ENCODE data around the gene SCFD2.

SCFD2 gene

DNA sequence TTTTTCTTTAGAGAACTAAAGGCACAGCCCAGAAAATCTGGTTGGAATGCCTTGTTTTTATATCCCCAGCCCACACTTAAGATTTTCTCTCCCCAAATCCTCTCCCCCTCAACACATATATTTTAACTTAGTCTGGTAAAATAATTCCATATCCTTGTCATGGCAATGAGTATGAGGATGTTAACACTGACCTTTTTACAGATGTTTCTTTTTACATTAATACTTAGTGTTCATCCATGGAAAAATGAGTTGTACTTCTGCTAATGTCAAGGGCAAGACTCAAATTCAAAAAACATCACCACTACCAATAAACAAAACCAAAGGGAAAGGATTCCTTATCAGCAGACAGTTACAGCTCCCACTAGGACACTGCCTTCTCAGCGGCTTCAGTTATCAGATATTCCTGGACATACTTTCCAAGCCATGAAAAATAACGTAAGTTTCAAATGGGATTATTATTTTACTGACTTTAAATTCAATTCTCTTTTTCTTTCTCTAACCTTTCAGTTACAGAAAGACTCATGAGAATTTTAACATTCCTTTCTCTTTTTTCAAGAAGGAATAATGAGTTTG lies 420.4 kb downstream of the SCFD2 start:
- DNase-seq (ENCODE audit: insufficient read length, low spot score) (no peak), FAIRE-seq (no peak)

DNA sequence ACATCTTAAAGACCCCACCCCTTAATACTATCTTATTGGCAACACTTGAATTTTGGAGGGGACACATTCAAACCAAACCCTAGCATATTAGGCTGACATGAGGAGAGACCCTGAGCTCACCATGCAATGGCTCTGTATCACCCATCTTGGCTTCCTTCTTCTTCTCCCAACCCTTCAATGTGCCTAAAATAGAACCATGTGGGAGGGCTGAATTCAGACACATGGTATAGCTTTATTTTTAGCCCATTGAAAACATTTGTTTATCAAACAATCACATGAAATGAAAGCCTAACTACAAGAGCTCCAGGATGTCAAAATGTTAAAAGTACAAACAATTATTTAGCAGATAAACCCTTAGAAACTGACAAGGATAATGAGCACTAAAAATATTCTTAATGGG lies 422.2 kb downstream of the SCFD2 start:
- FAIRE-seq (peak; percentile 11), DNase-seq (ENCODE audit: insufficient read length, low spot score) (no peak)

DNA sequence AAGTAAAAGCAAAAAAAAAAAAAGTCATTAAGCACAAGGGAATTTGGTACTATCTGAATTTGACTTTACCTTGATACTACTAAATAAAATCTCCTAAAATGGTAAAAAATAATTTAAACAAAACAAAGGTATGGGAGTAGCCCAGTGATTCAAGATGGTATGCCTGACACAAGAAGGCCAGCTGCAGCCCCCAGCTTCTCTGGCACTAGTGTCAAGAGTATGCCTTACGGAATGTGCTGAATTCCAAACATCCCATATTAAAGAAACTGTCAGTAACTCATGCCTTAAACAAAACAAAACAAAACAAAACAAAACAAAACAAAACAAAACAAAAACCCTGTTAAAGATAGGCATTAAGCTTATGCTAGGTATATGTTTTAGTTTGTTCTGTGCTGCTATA lies 422.9 kb downstream of the SCFD2 start:
- no peak for DNase-seq (ENCODE audit: insufficient read length, low spot score)
- FAIRE-seq: no peak

DNA sequence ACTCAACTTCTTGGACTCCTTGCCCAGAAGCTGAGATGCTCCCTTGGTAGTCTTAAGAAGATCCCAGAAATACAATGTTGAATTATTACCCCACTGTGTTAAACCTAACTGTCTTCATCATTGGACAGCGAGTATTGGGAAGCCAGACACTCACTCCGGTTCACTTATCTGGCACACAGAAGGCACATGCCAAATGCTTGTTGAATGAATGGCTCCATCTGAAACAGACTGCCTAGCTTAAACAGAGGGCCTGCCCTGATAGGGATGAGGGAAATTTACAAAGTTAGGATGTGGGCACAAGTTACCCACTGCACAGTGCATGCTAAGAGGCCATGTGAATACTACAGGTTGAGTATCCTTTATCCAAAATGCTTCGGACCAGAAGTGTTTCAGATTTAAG lies 424.4 kb downstream of the SCFD2 start:
- FAIRE-seq: no peak
- no peak for DNase-seq (ENCODE audit: insufficient read length, low spot score)

DNA sequence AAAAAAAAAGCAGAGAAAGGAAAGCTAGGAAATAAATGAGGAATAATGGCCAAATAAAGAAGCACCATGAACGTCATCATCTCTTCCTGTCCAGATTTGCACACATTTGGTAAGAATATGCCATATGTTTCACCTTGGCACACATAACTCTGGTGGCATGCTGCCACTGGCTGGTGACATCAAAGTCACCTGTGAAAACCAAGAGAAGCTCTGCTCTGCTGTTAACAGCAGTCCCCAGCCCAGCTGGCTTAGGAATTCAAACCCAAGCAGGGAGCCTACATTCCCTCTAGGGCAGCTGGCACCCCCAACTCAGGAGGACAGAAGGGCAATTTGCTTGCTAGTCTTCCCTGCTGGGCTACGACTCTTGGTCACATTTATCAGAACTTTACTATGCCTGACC lies 426.1 kb downstream of the SCFD2 start:
- DNase-seq (ENCODE audit: insufficient read length, low spot score) (no peak), FAIRE-seq (no peak)

DNA sequence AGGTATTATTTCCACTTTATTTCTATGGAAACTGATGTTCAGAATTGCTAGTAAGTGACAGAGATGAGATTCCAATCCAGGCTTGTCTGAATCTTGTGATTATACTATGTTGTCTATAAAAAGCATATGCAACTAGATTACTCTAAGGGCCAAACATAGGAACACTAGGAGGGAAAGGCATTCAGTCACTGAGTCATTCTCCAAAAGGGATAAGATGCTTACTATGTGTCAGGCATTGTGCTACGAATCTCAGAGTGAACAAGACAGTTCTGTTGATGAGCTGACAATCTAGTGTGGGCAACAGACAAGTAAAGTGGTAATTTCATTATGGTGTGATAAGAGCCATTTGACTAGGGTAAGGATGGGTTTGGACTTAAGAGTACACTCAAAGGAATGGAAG lies 426.5 kb downstream of the SCFD2 start:
- FAIRE-seq (no peak), DNase-seq (ENCODE audit: insufficient read length, low spot score) (no peak)

DNA sequence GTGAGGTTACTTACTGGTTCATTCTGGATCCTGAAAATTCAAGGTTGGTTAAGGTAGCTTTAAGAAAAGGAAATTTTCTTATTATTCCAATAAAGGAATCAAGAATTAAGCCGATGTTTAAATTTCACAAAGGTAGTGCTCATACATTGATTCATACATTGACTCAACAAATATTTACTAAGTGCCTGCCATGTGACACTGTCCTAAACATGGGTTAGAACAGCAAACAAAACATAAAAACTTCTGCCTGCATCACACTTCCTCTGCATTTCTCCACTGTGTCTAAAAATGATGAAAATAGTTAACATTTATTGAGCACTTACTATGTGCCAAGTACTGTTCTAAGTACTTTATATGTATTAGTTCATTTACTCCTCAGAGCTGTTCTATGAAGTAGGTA lies 428.0 kb downstream of the SCFD2 start:
- DNase-seq (ENCODE audit: insufficient read length, low spot score): no peak
- no peak for FAIRE-seq

DNA sequence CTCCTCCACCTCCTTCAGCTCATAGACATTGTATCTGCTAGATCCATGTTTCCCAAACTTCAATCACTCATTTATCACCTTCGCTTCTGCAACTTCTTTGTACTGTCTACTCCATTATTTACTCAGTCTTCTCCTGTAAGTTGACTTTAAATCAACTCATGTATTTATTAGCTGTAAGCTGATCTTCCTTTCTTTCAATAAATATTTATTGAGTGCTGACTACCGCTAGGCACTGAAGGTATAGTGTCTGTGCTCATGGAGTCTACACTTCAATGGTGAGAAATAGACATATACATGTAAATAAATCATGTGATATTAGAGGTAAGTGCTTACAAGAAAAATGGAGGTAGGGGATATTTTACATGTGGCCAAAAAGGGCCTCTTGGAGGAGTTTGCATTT lies 429.1 kb downstream of the SCFD2 start:
- DNase-seq (ENCODE audit: insufficient read length, low spot score) (no peak), FAIRE-seq (no peak)

DNA sequence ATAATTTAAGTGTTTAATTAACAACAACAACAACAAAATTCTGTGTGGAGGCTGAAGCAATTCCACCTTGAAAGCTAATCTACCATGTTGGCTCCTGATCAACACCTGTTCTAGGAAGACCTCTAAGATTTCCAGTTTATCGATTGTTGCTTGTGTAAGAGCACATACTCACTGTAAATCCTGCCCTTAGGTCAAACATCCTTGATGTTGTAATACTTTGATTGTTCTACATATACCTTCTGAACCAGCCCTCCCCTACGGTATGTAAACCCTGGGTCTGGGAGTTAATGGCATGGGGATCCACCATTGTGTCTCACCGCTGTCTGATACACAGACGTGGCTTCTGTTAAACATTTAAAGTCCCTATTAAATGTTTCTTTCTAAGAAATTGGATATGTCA lies 430.5 kb downstream of the SCFD2 start:
- FAIRE-seq: no peak
- no peak for DNase-seq (ENCODE audit: insufficient read length, low spot score)

DNA sequence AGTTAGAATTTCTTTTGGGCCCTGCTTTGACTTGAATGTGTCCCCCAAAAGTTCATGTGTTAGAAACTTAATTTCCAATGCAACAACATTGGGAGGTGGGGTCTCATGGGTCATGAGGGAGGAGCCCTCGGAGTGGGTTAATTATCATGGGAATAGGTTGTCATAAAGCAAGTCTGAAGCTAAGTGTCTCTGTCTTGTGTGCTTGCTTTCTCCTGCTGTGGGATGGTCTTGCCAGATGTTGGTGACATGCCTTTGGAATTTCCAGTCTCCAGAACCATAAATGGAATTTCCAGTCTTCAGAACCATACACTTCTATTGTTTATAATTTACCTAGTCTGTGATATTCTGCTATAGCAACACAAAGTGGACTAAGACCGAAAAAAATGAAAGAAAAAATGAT lies 432.1 kb downstream of the SCFD2 start:
- FAIRE-seq (no peak), DNase-seq (ENCODE audit: insufficient read length, low spot score) (no peak)

DNA sequence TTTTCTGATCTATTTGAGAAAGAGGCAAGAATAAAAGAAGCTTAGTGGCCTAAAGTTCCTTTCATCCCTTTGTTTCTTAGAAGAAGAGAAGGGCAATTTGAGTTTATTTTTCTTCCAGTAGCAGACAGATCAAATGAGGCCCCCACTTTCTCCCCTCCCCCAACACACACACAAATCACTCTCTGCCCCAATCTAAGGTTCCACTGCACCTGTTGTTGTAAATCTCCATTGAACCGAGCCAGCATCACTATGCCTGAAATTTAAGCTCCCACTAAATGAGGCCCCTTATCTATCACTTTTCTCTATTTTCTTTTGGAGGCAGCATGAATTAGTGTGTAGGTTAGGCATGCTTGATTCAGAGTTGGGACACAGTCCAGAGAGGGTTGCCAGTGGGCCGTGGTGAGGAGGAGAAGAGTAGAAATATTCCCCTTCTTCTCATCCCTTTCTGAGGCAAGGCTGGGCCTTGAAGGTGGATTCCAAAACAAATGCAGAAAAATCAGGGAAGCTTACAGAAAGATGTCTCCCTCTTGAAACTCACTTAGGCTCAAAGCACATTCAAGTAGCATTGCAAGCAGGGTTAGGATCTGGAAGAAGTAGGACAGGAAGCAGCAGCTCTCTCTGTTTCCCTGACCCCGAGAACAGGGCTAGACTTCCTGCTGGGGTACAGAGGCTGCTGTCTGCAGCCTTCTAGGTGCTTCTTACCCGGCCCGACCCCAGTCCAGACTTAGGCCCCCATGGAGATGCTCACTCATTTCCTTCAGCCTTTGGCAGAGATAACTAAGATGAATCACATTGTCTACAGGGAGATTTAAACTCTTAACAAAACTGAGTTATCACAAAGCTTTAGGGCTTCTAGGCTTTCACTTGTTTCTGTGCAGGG lies 433.0 kb downstream of the SCFD2 start:
- FAIRE-seq: no peak
- no peak for DNase-seq (ENCODE audit: insufficient read length, low spot score)

DNA sequence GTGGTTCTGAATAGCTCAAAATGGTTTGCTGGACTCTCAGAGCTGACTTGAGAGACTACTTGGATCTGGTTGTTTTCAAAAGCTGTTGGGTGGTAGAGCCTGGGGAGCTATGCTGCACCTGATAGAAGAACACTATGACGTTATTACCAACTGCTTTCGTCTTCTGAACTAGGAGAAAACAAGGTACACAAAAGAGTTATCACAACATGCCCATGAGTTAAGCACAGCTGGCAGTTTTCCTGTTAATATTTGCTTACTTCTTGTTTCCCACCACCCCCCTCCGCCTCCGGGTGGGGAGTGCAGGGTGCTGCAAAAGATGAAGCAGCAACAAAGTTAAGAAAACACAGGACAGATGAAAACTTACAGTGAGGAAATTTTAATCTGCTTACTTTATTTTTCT lies 434.6 kb downstream of the SCFD2 start:
- DNase-seq (ENCODE audit: insufficient read length, low spot score): no peak

DNA sequence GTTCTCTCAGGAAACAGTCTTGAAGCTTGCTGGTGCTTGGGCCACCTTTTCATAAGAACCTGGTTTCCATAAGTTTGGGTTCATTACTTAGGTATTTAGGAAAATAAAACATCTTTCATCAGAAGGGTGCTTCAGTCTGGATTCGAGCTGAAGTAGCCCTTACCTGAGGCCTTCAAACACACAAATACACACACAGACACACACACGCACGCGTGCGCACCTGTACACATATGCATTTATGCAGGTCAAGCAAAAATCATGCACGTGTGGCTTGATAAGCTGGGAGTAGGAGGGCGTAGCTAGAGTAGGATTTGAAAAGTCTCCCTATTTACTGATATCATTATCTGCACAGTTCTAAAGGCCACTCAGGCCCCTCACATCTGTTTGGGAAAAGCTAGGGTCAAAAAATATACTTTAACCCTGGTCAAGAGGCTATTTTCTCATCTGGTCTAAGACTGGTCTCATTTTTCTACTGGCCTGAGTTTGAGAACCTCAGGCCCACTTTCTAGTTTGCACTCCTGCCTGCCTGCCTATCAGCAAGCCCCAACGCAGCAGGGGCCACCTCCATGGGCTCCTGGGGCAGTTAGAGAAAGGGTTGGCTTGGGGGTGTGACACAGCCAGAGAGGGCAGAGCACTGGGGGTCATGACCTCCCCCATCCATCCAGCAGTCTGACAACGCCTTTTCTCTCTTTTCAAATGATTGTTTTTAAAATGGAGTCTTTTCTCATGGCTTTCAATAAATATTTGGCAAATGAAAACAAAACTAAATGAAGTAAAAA lies 439.5 kb downstream of the SCFD2 start:
- DNase-seq (ENCODE audit: insufficient read length, low spot score): no peak
- no peak for FAIRE-seq

More for the DNA sequence above, 434.6 kb downstream of the SCFD2 start:
- no peak for FAIRE-seq

DNA sequence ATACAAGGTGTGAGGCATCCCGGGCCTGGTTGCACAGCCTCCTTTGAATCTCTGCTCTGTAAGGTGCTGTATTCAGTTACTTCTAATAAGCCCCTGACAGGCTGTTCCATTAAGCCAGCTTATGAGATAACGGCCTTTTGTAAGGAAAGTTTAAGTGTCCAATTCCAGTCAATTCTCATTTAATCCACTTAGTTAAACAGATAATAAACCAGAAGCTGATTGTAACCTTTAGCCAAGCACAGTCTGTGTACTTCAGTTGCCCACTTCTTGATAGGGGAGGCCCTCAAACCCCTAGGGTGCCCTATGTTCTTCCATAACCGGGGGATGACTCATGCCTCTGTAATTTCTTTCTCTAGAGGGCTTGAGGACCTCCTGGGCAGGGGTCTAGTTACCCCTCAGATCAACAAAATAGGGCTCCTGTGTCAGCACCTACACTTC lies 440.3 kb downstream of the SCFD2 start:
- FAIRE-seq: no peak

DNA sequence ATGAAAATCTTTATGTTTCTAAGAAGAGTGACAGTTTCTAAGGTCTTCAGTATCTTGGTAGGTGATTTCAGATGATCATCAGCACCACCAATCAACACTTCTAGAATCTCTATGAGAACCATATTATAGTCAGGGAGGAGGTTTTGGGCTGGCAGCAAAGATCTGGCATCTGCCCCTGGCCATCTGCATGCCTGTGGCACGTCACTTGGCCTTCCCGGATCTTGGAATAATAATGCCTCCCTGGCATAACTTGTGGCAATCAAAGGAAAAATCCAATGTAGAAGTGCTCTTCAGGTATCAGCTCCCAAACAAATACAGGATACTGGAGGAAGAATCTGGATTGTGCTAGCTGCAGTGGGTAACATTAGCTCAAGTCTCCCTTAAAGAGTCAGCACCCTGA lies 446.4 kb downstream of the SCFD2 start:
- DNase-seq (ENCODE audit: insufficient read length, low spot score): no peak
- FAIRE-seq: no peak

More for the DNA sequence above, 440.3 kb downstream of the SCFD2 start:
- DNase-seq (ENCODE audit: insufficient read length, low spot score): no peak

DNA sequence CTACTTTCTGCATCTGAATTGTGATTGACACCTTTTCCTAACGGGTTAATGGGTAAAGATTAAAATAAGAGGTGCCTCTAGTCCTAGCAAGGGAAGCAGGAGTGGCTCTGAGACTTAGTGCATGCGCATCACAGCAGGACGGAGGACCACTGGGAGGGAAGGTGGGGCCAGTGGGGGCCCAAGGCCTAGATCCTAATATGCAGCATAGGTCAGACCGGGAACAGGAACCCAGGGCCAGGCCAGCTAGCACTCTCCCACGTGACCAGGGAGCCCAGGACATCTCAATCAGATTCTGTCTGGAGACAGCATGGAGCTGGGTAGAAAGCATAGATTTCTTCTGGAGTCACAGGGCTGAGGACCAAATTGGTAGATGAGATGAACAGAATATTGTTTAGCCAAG lies 448.0 kb downstream of the SCFD2 start:
- FAIRE-seq (no peak), DNase-seq (ENCODE audit: insufficient read length, low spot score) (no peak)

DNA sequence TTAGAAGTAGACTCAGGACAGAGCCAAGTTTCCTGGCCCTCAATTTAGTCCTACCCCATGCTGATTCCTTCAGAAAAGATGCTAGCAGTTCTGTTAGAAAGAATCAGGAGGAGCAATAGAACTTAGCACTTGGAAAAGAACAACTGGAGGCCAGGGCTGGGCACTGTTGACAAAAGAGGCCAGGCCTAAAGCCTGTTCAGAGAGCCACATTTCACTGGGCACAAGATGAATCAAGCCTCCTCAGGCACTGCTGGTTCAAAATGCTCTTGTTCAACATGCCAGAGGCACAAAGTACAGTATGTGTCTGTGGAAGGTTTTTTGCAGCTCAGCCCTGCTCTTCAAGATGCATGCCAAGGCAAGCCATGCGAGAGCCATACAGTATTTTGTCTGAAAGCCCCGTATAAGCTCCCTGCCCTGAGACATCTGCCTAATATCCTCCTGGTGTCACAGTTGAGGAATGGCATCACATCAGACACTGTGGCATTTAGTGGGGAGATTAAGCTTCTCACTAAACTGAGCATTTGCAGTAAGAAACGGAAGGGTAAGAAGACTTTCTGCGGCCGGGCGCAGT lies 450.0 kb downstream of the SCFD2 start:
- no peak for DNase-seq (ENCODE audit: insufficient read length, low spot score)
- FAIRE-seq: no peak

DNA sequence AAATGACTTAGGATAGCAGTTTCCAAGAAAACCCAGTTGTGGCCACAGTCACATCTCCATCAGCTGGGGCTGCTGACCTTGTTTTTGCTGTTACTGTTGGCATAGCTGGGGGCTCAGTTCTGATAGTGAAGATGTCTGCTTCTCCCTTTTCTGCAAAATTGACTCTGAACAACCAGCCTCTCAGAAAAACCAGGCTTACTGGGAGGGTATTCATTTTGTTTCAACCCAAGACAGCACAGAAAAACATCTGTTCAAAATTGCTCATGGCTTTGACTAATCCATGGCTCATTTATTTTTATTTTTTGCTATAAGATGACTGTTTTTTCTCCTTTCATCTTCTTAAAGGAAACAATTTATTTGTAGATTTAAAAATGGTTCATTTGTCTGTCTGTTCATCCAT lies 450.7 kb downstream of the SCFD2 start:
- FAIRE-seq (no peak), DNase-seq (ENCODE audit: insufficient read length, low spot score) (no peak)

DNA sequence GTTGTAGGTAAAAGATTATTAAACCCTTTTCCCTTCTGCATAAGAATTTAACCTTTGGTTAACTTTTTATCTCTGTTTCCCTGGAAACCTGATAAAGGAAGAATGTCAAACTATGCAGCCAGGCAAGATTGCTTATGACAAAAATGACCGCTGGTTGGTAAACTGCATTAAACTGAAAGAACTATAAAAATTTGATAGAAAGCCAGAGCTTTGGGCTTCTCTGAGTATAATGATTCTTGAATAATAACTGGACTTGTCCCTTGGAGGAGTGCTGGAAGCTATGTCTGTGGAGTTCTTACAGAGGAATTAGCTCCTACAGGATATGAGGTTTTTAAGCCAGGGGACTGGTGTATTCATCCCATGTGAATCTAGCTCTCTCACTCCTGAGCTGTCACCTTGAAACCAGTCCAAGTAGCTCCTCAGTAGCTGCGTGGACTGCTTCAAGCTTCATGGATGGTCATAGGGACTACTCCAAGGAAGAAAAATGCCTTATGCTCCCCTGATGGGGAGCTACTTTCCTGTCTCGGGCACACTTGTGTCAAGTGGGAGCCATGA lies 451.7 kb downstream of the SCFD2 start:
- FAIRE-seq: no peak
- no peak for DNase-seq (ENCODE audit: insufficient read length, low spot score)

DNA sequence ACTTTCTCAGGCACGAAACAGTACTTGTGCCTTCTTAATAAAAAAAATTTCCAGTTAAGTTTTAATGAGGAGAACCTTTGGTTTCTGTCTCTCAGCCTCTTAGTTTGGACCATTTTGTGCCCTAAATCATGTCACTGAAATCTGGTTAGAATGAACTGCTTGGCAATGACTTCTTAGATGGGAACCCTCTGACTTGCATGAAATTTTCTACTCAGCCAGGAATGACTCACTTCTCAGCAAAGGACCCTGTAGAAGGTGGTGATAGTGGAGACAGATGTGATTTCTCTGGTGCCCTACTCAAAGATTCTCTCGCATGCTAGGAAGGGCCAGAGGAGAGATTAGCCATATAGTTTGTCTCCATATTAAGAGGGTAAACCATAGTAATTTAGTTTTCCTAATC lies 453.3 kb downstream of the SCFD2 start:
- FAIRE-seq (no peak), DNase-seq (ENCODE audit: insufficient read length, low spot score) (no peak)

DNA sequence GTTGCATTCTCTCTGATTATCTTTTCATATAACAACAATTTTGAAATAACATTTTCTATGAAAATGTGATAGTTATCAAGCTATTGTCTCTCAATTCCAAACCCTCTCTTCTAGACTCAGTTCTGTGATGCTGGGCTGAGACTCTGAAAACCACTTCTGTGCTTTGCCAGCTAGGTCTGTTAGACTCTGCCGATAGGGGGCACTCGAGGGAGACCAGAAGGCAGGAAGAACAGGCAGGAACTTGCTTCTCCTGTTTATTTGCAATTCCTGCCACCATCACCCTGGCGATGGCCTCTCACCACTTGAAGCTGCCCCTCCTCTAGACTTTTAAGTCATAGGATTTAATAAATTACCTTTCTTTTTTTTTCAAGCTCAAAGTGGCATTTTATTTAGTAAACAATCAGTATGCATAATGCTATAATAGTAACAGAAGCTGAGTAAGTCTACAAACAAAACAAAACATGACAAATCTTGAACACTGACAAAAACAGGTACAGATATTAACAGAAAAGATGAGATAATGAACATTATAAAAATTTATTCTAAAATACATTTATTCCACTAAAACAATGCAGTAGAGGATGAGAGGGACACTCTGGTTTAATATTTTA lies 454.1 kb downstream of the SCFD2 start:
- FAIRE-seq: peak; percentile 77
- peak; percentile 42 for DNase-seq (ENCODE audit: insufficient read length, low spot score)
